ENCODE data around the gene SORCS3. TPM values are rescaled to one million over a fixed set of nuclear protein-coding genes. Genes with fewer than 3 reads are reported as not detected.

SORCS3 gene
- total and polyA plus RNA-seq, 7 experiments from 2014 or later: 0.41 to 4.6 (median 0.61) TPM; not detected in 1

DNA sequence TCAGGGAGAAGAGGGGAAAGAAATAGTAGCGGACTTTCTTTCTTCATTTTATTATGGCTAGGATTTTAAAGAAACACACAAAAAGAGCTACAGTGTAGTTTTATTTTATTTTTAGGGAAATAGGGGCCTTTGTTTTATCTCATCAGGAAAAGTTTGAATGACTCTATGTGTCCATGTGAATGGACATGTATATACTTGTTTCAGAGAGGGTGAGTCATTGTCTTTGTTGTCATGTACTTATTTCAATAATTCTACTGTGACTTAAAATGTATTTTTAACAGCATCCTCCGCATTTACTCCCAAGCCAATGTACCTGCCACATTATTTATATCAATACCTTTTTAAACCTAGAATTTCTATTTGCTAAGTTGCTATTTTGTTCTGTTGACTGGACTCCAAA is 569.5 kb downstream of the SORCS3 start:
- Mint-ChIP-seq H3K9me3 (peaks cover 0 to 5% (median 0%) of the 10 kb centered on the region in 11 donors), H3K4me3 (no peak overlapping the region), H3K27me3 (no peaks in the 10 kb centered on the region), H3K27ac (no peak overlapping the region), H3K36me3 (peaks cover 0 to 47% (median 21%) of the 10 kb centered on the region in 5 donors), H3K4me1 (no peaks in the 10 kb centered on the region)
- ATAC-seq: no peak
- no peaks in the 10 kb centered on the region for H3K9me3 ChIP-seq (ENCODE audit: control insufficient read depth in 2 of 3, low read length in 3 of 3)
- no peak overlapping the region for H3K27ac ChIP-seq (ENCODE audit: low read depth, low read length)
- POLR2A ChIA-PET: no interaction called here
- H3K4me3 ChIP-seq (ENCODE audit: low read length): no peak overlapping the region
- no peaks in the 10 kb centered on the region for H3K36me3 ChIP-seq (ENCODE audit: control insufficient read depth in 2 of 3, insufficient read depth in 3 of 3, low read length in 3 of 3)
- H3K4me1 ChIP-seq (ENCODE audit: control insufficient read depth in 2 of 2, insufficient read depth in 2 of 2, low read length in 2 of 2): no peaks in the 10 kb centered on the region
- no peak for DNase-seq
- no peaks in the 10 kb centered on the region for H3K27me3 ChIP-seq (ENCODE audit: control insufficient read depth in 2 of 2, insufficient read depth in 2 of 2, low read length in 2 of 2)
- intact Hi-C loops (cut with micrococcal nuclease): no loop called here
- CTCF ChIA-PET: no interaction called here

GRCh38 chr10:105237685-105238084 is 596.6 kb downstream of the SORCS3 start:
- H3K36me3 Mint-ChIP-seq: peaks cover 0 to 35% (median 19%) of the 10 kb centered on the region in 5 donors
- H3K27ac Mint-ChIP-seq: no peak overlapping the region
- intact Hi-C loops (cut with micrococcal nuclease): no loop called here
- Histone ChIP-seq H3K27me3 (ENCODE audit: control insufficient read depth in 2 of 2, insufficient read depth in 2 of 2, low read length in 2 of 2) (no peaks in the 10 kb centered on the region), H3K36me3 (ENCODE audit: control insufficient read depth in 2 of 3, insufficient read depth in 3 of 3, low read length in 3 of 3) (no peaks in the 10 kb centered on the region), H3K27ac (ENCODE audit: low read depth, low read length) (no peak overlapping the region), H3K4me1 (ENCODE audit: control insufficient read depth in 2 of 2, insufficient read depth in 2 of 2, low read length in 2 of 2) (no peaks in the 10 kb centered on the region), H3K4me3 (ENCODE audit: low read length) (no peak overlapping the region), H3K9me3 (ENCODE audit: control insufficient read depth in 2 of 3, low read length in 3 of 3) (no peaks in the 10 kb centered on the region)
- H3K27me3 Mint-ChIP-seq: no peaks in the 10 kb centered on the region
- ChIA-PET CTCF (no interaction called here), POLR2A (no interaction called here)
- H3K4me1 Mint-ChIP-seq: no peaks in the 10 kb centered on the region
- no peak for DNase-seq
- peaks cover 0 to 23% (median 10%) of the 10 kb centered on the region in 11 donors for H3K9me3 Mint-ChIP-seq
- no peak for ATAC-seq
- no peak overlapping the region for H3K4me3 Mint-ChIP-seq

GRCh38 chr10:105239311-105240219 is 598.5 kb downstream of the SORCS3 start:
- Histone ChIP-seq H3K27ac (ENCODE audit: low read depth, low read length) (no peak overlapping the region), H3K27me3 (ENCODE audit: control insufficient read depth in 2 of 2, insufficient read depth in 2 of 2, low read length in 2 of 2) (no peaks in the 10 kb centered on the region), H3K36me3 (ENCODE audit: control insufficient read depth in 2 of 3, insufficient read depth in 3 of 3, low read length in 3 of 3) (no peaks in the 10 kb centered on the region), H3K4me1 (ENCODE audit: control insufficient read depth in 2 of 2, insufficient read depth in 2 of 2, low read length in 2 of 2) (no peaks in the 10 kb centered on the region), H3K4me3 (ENCODE audit: low read length) (no peak overlapping the region), H3K9me3 (ENCODE audit: control insufficient read depth in 2 of 3, low read length in 3 of 3) (no peaks in the 10 kb centered on the region)
- H3K4me3 Mint-ChIP-seq: no peak overlapping the region
- peaks cover 0 to 27% (median 6%) of the 10 kb centered on the region in 5 donors for H3K36me3 Mint-ChIP-seq
- H3K27me3 Mint-ChIP-seq: no peaks in the 10 kb centered on the region
- ATAC-seq (no peak), DNase-seq (no peak)
- POLR2A ChIA-PET: no interaction called here
- H3K4me1 Mint-ChIP-seq: no peaks in the 10 kb centered on the region
- H3K9me3 Mint-ChIP-seq: peaks cover 0 to 7% (median 4%) of the 10 kb centered on the region in 11 donors
- no peak overlapping the region for H3K27ac Mint-ChIP-seq
- intact Hi-C loops (cut with micrococcal nuclease): no loop called here
- CTCF ChIA-PET: no interaction called here

GRCh38 chr10:105241254-105241653 is 600.2 kb downstream of the SORCS3 start:
- H3K27ac Mint-ChIP-seq: no peak overlapping the region
- DNase-seq (no peak), ATAC-seq (no peak)
- intact Hi-C loops (cut with micrococcal nuclease): no loop called here
- peaks cover 0 to 32% (median 4%) of the 10 kb centered on the region in 5 donors for H3K36me3 Mint-ChIP-seq
- no peaks in the 10 kb centered on the region for H3K27me3 Mint-ChIP-seq
- Histone ChIP-seq H3K27me3 (ENCODE audit: control insufficient read depth in 2 of 2, insufficient read depth in 2 of 2, low read length in 2 of 2) (no peaks in the 10 kb centered on the region), H3K27ac (ENCODE audit: low read depth, low read length) (no peak overlapping the region), H3K4me1 (ENCODE audit: control insufficient read depth in 2 of 2, insufficient read depth in 2 of 2, low read length in 2 of 2) (no peaks in the 10 kb centered on the region), H3K36me3 (ENCODE audit: control insufficient read depth in 2 of 3, insufficient read depth in 3 of 3, low read length in 3 of 3) (no peaks in the 10 kb centered on the region), H3K4me3 (ENCODE audit: low read length) (no peak overlapping the region), H3K9me3 (ENCODE audit: control insufficient read depth in 2 of 3, low read length in 3 of 3) (no peaks in the 10 kb centered on the region)
- no peaks in the 10 kb centered on the region for H3K4me1 Mint-ChIP-seq
- ChIA-PET CTCF (no interaction called here), POLR2A (no interaction called here)
- H3K4me3 Mint-ChIP-seq: no peak overlapping the region
- peaks cover 0 to 1% (median 0%) of the 10 kb centered on the region in 11 donors for H3K9me3 Mint-ChIP-seq

- Mint-ChIP-seq H3K4me3 (no peak overlapping the region), H3K36me3 (peaks cover 0 to 41% (median 24%) of the 10 kb centered on the region in 5 donors), H3K27me3 (no peaks in the 10 kb centered on the region), H3K27ac (no peak overlapping the region), H3K9me3 (peaks cover 0 to 1% (median 0%) of the 10 kb centered on the region in 11 donors), H3K4me1 (no peaks in the 10 kb centered on the region)
- ATAC-seq: no peak
- H3K36me3 ChIP-seq (ENCODE audit: control insufficient read depth in 2 of 3, insufficient read depth in 3 of 3, low read length in 3 of 3): no peaks in the 10 kb centered on the region
- DNase-seq: no peak
- ChIA-PET CTCF (no interaction called here), POLR2A (no interaction called here)
- no peak overlapping the region for H3K27ac ChIP-seq (ENCODE audit: low read depth, low read length)
- H3K4me3 ChIP-seq (ENCODE audit: low read length): no peak overlapping the region
- no peaks in the 10 kb centered on the region for H3K27me3 ChIP-seq (ENCODE audit: control insufficient read depth in 2 of 2, insufficient read depth in 2 of 2, low read length in 2 of 2)
- no peaks in the 10 kb centered on the region for H3K9me3 ChIP-seq (ENCODE audit: control insufficient read depth in 2 of 3, low read length in 3 of 3)
- H3K4me1 ChIP-seq (ENCODE audit: control insufficient read depth in 2 of 2, insufficient read depth in 2 of 2, low read length in 2 of 2): no peaks in the 10 kb centered on the region
- intact Hi-C loops (cut with micrococcal nuclease): no loop called here
Observed at GRCh38 chr10:105243381-105243780, 602.3 kb downstream of the SORCS3 start.

DNA sequence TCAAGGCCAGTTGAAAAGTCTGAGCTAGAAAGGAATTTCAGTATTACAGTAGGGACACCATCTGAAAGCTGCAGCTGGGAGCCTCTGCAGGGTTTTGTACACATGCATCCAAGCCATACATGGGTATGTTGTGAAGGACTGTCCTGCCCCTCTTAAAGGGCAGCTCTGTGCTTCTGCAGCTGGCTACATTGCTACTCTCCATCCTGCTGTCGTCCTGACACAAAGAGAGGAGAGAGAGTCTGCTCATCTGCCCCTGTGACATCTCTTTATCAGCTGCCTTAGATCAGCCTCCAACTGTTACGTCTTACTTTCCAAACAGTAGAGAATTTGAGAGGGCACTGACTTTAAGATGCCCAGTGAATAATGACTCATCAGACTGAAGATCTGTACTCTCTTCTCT is 602.7 kb downstream of the SORCS3 start:
- H3K27me3 Mint-ChIP-seq: no peaks in the 10 kb centered on the region
- ChIA-PET CTCF (no interaction called here), POLR2A (no interaction called here)
- H3K9me3 Mint-ChIP-seq: peaks cover 0 to 1% (median 0%) of the 10 kb centered on the region in 11 donors
- Histone ChIP-seq H3K36me3 (ENCODE audit: control insufficient read depth in 2 of 3, insufficient read depth in 3 of 3, low read length in 3 of 3) (no peaks in the 10 kb centered on the region), H3K4me1 (ENCODE audit: control insufficient read depth in 2 of 2, insufficient read depth in 2 of 2, low read length in 2 of 2) (no peaks in the 10 kb centered on the region), H3K27ac (ENCODE audit: low read depth, low read length) (no peak overlapping the region), H3K9me3 (ENCODE audit: control insufficient read depth in 2 of 3, low read length in 3 of 3) (no peaks in the 10 kb centered on the region), H3K27me3 (ENCODE audit: control insufficient read depth in 2 of 2, insufficient read depth in 2 of 2, low read length in 2 of 2) (no peaks in the 10 kb centered on the region), H3K4me3 (ENCODE audit: low read length) (no peak overlapping the region)
- no peak overlapping the region for H3K4me3 Mint-ChIP-seq
- H3K36me3 Mint-ChIP-seq: peaks cover 0 to 41% (median 24%) of the 10 kb centered on the region in 5 donors
- no peak overlapping the region for H3K27ac Mint-ChIP-seq
- no peak for DNase-seq
- intact Hi-C loops (cut with micrococcal nuclease): no loop called here
- no peak for ATAC-seq
- H3K4me1 Mint-ChIP-seq: no peaks in the 10 kb centered on the region
